Amniotic stem cell (primary cell): ENCODE results near the gene PARN.
"Not testable (repeated sequence)": the region's sequence is repeated elsewhere in the genome, so short reads cannot be mapped to it uniquely, and the experiment has no call there.

Experiments
- DNase-seq: peaks from one replicate; lab custom pipeline; 2025; lab: John Stamatoyannopoulos, UW

PARN gene

DNA sequence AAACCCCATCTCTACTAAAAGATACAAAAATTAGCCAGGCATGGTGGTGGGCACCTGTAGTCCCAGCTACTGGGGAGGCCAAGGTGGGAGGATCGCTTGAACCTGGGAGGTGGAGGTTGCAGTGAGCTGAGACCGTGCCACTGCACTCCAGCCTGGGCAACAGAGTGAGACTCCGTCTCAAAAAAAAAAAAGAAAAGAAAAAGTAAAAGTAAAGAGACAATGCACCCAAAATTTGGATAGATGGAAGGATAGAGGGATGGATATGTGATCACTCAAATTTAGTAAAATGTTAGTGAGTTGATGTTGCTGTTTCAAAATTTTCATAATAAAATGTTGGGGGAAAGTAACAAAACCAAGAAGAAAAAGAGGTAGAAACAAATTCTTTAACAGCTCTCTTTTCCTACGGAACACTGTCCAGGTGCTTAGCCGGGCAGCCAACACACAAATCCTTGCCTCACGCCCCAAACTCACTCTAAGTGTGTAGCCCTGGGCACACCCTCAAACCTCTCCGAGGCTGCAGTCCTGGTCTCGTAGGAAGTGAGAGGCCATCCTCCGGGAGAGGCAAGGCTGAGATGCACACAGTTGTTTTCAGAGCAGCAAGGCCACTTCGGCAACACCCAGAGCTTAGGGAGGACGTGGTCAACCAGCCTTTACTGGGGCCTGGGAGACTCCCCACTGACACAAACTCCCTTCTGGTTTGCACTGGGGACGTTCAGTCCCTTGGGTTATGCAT is 228.9 kb downstream of the PARN start:
- not testable (repeated sequence) for DNase-seq

DNA sequence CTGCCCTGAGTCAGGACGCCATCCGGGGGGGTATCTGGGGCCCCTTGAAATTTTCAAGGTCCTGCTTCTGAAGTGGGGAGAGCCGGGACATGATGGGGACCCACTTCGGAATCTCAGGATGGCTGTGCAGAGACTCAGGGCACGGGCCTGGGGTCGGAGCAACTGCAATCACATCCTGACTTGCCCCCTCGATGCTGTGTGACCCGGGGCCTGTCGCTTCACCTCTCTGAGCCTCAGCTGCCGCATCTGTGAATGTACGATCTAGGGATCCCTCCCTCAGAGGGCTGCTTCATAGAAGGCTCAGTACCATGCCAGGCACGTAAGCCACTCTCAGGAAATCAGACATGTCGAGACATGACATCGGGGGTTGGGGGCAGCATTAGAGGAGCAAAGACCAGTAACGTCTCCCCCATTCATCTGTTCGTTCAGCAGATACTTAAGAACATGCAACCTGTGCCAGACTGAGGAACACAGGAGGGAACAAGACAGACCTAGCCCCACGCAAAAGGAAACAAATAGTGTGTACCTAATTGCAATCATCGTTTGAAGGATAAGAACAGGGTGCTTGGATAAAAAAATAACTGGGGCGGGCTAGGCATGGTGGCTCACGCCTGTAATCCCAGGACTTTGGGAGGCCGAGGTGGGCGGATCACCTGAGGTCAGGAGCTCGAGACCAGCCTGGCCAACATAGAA is 229.6 kb downstream of the PARN start:
- no peak for DNase-seq

DNA sequence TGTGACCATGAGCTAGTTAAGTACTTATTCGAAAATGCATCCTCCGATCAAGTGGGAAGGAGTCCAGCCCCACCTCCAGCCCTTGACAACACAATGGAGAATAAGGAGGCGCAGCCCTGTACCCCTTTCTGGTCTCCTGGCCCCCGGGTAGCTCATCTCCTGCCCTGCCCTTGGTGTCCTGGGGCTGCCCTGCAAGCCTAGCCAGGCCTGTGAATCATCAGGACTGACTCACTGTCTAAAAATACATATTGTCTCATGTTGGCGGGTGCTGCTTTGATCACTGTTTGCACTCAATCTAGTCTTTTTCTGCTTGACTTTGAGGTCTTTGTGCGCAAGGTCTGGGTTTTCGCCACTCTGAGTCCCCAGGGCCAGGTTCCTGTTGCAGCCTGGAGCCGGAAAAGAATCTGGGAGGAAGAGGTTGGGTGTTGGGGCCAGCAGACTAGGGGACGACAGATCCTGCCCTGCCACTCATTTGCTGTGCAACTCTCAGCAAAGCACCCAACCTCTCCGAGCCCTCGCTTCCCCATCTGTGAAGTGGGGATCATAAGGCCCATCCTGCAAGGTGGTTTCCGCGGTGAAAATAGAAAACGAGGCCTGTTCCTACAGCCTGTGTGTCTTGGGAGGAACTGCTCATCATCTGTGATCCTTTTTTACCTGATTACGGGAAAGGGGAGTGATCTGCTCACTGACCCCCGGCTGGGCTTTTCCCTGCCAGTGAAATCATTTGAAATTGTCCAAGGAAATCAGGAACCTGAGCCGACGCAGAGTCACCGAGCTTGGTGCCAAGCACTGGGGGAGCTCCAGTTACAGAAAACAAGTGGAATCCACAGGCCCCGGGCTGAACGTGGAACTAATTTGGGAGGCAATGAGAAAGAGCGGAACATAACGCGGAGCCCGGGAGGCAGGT is 230.4 kb downstream of the PARN start:
- peak; percentile 72 for DNase-seq

DNA sequence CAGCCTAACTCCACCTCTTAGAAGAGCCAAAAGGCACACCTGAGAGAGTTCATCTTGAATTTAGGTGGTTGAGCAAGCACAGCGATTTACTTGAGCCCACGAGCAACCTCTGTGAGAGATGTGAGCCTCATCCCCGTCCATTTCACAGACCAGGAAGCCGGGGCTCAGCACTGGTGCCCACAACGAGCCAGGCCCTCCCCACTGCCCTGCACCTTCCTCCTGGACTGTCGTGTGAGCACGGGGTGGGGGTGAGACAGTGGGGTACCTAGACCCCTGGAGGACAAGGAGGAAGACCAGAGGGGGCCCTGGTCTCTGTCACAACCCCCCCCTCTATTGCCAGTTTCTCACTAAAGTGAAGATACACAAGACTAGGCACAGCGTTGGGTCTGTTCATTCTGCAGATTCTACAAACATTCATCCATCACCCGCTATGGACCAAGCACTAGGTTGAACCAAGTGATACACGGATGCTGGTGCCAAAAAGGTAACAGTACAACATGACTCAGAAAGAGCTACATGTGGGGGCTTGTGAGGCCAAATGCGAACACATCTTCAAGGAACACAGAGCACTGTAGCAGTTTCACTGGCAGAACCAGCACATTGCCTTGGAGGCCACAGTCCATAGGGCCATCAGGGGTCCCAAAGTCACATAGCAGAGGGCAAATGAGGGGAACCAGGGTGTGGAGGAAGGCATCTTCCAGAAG is 231.9 kb downstream of the PARN start:
- no peak for DNase-seq

DNA sequence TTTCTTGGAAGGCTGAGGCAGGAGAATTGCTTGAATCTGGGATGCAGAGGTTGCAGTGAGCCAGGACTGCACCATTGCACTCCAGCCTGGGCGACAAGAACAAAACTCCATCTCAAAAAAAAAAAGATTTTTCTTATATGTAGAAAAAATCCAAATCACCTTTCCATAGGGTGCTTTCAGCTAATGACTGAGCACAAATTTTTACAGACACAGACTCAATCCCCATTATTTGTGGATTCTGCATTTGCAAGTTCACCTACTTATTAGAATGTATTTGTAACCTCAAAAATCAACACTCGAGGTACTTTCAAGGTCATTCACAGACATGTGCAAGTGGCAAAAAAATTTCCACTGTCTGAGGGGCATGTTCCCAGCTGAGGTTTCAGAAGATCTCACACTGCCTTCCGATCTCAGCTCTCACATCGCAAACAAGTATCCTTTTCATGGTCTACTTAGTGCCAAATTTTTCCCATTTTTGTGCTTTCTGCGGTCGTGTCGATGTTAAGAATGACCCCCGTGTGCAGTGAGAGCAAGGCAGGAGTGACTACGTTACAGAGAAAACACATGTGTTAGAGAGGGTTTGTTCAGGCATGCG is 234.3 kb downstream of the PARN start:
- DNase-seq, result not testable (repeated sequence)

DNA sequence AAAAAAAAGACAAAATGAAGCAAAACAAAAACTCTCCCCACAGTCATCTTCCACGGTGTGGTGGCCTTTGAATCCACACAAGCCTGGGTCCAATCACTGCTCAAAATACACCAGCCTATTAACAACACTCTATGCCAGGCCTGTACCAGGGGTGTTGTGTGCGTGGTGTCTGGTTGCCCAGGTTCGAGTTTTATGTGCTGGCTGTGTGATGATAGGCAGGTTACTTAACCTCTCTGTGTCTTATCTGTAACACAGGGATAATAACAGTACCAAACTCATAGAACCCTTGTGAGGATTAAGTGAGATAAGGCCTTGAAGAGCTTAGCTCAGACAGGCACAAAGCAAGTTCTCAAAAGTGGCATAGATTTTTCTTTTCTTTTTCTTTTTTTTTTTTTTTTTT is 235.2 kb downstream of the PARN start:
- DNase-seq, result no peak

DNA sequence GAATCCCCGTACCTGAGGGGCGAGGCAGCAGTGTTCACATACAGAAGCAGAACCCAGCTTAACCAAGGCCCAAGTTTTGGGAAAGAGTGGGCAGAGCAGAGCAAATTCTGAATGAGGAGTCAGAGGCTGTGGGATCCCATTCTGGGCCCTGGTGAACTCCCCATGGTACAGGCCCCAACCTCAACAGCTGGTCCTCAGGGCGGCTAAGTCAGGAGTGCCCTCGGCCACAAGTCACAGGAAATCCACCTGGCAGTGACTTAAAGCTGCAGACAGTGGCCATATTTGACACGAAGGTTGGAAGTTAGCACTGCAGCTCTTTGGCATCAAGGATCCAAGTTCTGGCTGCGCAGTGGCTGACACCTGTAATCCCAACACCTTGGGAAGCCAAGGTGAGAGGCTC is 237.1 kb downstream of the PARN start:
- no peak for DNase-seq

DNA sequence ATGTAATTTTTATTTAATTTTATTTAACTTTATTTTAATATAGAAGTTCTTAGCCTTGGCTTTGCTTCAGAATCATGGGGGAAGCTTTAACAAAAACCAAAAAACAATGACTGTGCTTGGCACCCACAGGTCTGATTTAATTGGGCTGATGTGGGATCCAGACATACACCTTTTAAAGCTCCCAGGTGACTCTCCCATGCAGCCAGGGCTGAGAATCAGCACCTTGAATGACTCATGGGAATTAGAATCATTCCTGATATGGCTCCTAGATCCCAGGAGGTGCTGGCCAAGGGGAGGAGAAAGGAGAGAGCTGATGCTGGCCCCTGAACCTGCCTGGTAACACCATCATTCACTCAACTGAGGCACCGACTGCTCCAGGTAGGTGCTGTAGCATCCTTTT is 240.7 kb downstream of the PARN start:
- DNase-seq, result no peak

DNA sequence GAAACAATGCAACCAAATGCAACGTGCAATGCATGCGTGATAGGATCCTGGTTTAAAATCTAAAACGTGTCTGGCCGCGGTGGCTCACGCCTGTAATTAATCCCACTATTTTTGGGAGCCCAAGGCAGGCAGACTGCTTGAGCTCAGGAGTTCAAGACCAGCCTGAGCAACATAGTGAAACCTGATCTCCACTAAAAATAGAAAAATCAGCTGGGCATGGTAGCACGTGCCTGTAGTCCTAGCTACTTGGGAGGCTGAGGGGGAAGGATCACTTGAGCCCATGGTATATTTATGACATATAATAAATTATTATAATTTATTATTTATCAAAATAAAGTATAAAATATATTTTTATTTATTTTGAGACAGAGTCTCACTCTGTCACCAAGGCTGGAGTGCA is 241.8 kb downstream of the PARN start:
- DNase-seq, result no peak

DNA sequence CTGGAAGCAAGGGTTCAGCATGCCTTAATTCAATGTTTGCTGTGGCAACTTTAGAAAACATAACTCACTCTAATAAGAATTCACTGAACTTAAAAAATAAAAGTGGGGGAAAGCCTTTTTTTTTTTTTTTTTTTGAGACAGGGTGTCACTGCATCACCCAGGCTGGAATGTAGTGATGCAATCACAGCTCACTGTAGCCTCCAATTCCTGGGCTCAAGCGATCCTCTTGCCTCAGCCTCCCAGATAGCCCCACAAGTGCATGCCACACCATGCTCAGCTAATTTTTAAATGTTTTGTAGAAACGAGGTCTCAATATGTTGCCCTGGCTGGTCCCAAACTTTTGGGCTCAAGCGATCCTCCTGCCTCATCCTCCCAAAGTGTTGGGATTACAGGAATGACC is 243.9 kb downstream of the PARN start:
- no peak for DNase-seq
